Measurements from ENCODE around the gene ZNF598. TPM values are rescaled to one million over a fixed set of nuclear protein-coding genes. Genes with fewer than 3 reads are reported as not detected.

ZNF598 gene
- polyA plus RNA-seq, 1 experiment, result 8.2 TPM

DNA sequence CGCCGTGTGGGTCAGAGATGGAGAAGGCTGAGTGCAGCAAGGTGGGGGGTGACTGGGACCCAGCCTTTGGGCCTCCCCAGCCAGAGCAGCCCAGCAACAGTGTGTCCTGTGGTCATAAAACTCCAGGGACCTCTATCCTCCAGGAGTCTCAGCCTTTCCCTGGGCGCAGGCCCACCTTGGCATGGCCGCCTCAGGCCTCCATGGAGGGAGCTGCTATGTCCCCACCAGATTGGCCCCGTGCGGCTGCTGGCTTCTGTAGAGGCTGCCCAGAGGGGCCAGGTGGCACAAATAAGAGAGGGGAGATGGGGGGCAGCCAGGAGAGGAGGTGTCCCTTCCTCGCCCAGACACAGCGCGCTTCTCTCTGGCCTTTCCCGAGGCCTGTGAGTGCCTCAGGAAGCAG lies 22.4 kb downstream of the ZNF598 start:
- Histone ChIP-seq H3K27me3 (ENCODE audit: control insufficient read depth, insufficient read depth, low read length) (peaks cover 29% of the 10 kb centered on the region), H3K27ac (ENCODE audit: low read depth, low read length) (no peak overlapping the region), H3K4me3 (ENCODE audit: low read depth, low read length) (no peak overlapping the region), H3K9me3 (ENCODE audit: control insufficient read depth, insufficient read depth, low read length) (peaks cover 3% of the 10 kb centered on the region; the same call in 1 of the 2 replicates)
- TF ChIP-seq, protein P1, sequence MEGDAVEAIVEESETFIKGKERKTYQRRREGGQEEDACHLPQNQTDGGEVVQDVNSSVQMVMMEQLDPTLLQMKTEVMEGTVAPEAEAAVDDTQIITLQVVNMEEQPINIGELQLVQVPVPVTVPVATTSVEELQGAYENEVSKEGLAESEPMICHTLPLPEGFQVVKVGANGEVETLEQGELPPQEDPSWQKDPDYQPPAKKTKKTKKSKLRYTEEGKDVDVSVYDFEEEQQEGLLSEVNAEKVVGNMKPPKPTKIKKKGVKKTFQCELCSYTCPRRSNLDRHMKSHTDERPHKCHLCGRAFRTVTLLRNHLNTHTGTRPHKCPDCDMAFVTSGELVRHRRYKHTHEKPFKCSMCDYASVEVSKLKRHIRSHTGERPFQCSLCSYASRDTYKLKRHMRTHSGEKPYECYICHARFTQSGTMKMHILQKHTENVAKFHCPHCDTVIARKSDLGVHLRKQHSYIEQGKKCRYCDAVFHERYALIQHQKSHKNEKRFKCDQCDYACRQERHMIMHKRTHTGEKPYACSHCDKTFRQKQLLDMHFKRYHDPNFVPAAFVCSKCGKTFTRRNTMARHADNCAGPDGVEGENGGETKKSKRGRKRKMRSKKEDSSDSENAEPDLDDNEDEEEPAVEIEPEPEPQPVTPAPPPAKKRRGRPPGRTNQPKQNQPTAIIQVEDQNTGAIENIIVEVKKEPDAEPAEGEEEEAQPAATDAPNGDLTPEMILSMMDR (IDR thresholded peaks at IDR 0.05; ENCODE audit: low read depth, low read length), result no peak
- CTCF ChIA-PET, result interaction anchor here (1.1 to 3.7 kb wide), 3 partner anchors 17 to 153 kb away, joined by 3 to 17 read pairs (median 6); no protein-coding TSS in a partner anchor
- DNase-seq (ENCODE audit: low read depth, low spot score), result no peak
- POLR2A ChIA-PET, result no interaction called here

DNA sequence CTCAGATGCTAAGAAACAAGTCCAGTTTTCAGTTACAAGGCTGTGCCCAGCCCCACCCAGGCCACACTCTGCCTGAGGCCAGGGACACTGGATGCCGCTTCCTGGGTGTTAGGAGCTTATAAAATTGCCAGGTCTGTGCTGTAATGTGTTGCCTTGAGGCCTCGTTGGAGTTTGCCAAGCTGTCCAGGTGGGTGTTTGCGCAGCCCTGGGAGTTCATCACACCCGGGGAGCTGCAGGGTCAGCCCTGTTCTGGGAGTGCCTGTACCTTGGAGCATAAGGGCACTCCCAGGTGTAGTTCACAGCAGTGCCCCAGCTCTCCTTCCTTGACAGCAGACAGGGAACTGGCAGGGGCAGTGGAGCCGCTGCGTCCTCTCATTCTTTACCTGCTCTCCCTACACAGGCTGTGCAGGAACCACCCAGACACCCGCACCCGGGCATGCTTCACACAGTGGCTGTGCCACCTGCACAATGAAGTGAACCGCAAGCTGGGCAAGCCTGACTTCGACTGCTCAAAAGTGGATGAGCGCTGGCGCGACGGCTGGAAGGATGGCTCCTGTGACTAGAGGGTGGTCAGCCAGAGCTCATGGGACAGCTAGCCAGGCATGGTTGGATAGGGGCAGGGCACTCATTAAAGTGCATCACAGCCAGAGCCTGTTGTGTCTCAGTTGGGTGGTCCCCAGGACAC lies 24.0 kb downstream of the ZNF598 start:
- TF ChIP-seq, protein P1 (IDR thresholded peaks at IDR 0.05; ENCODE audit: low read depth, low read length), result no peak
- Histone ChIP-seq H3K27me3 (ENCODE audit: control insufficient read depth, insufficient read depth, low read length) (peaks cover 33% of the 10 kb centered on the region), H3K27ac (ENCODE audit: low read depth, low read length) (no peak overlapping the region), H3K9me3 (ENCODE audit: control insufficient read depth, insufficient read depth, low read length) (peaks cover 3% of the 10 kb centered on the region; the same call in 1 of the 2 replicates), H3K4me3 (ENCODE audit: low read depth, low read length) (peak overlapping the region; percentile 74)
- ChIA-PET CTCF (interaction anchor here (1.1 to 3.7 kb wide), 2 partner anchors 18 to 155 kb away, joined by 3 to 17 read pairs; no protein-coding TSS in a partner anchor), POLR2A (interaction anchor here (1.5 to 1.8 kb wide), 2 partner anchors 21 kb away, joined by 4 to 20 read pairs; partner anchors contain the start of gene RPS2)
- no peak for DNase-seq (ENCODE audit: low read depth, low spot score)

DNA sequence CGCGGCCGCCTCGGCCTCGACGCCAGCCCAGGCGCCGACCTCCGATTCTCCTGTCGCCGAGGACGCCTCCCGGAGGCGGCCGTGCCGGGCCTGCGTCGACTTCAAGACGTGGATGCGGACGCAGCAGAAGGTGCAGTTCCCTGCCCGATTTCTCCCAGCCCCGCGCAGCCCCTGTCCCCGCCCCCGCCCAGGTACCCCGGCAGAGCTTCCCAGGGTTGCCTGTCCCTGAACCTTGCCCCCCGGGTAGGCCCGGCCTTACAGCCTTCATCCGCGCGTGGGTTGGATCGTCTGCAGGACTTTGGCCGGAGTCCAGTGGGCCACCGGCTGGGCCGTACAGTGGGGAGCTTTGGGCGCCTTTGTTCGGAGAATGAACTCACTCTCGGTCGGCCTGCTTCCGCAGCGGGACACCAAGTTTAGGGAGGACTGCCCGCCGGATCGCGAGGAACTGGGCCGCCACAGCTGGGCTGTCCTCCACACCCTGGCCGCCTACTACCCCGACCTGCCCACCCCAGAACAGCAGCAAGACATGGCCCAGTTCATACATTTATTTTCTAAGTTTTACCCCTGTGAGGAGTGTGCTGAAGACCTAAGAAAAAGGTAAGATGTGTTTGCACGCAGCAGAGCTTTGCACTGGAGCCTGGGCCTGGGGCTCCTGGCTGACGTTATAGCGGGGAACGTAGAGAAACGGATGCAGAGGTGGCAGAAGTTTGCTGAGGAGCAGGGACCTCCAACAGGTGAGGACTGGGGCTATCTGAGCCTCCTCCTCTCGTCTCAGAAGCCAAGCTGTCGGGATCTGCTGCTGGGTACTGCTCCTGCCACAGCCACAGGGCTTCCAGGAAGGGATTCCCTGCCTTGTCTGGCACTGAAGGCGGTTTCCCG lies 25.0 kb downstream of the ZNF598 start:
- Histone ChIP-seq H3K9me3 (ENCODE audit: control insufficient read depth, insufficient read depth, low read length) (peaks cover 3% of the 10 kb centered on the region; the same call in 1 of the 2 replicates), H3K27ac (ENCODE audit: low read depth, low read length) (no peak overlapping the region), H3K27me3 (ENCODE audit: control insufficient read depth, insufficient read depth, low read length) (peaks cover 39% of the 10 kb centered on the region), H3K4me3 (ENCODE audit: low read depth, low read length) (peak overlapping the region; percentile 74)
- ChIA-PET CTCF (interaction anchor here (0.9 to 3.7 kb wide), 2 partner anchors 19 to 156 kb away, joined by 3 to 17 read pairs; no protein-coding TSS in a partner anchor), POLR2A (interaction anchor here (0.6 to 2.0 kb wide), 6 partner anchors 13 to 926 kb away, joined by 3 to 20 read pairs (median 4); partner anchors contain the start of genes ECI1, RPS2, TBL3 and TRAF7)
- TF ChIP-seq, protein P1 (IDR thresholded peaks at IDR 0.05; ENCODE audit: low read depth, low read length), result no peak
- DNase-seq (ENCODE audit: low read depth, low spot score), result no peak

DNA sequence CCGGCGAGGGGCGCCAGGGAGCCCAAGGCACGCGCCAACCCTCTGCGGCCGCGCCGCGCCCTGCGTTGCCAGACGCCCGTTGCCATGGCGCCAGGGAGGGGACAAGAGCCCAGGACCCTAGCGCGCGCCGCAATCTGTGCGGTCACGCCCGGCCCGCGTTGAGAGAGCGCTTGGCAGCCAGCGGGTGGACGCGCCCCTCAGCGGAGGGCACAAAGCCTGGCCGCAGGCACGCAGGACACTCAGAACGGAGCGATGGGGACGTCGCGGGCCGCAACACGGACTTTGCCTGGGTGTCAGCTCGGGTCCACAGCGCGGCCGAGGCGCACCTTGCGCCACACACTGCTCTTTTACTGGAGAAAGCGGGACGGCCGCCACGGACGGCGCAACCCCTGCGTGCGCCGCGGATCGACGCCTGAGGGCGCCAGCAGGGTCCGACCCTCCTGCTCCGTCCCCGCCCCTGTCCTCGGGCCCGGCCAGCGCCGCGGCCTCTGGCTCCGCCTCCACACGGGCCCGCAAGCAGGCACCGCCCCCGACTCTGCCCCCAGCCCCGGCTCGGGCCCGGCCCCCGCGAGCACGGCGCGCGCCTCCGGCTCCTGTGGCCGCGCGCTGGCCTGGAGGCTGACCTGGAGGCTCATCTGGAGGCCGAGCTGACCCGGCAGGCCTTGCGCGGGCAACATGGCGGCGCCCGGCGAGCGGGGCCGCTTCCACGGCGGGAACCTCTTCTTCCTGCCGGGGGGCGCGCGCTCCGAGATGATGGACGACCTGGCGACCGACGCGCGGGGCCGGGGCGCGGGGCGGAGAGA lies 25.9 kb downstream of the ZNF598 start, which contains the start of gene GFER:
TSS of gene GFER (plus strand) at position 650 of the 803 bp plus-strand sequence. CDS start at position 676, 26 bp downstream.
- POLR2A ChIA-PET, result interaction anchor here (0.6 to 2.0 kb wide), 6 partner anchors 12 to 272 kb away, joined by 3 to 20 read pairs (median 4); partner anchors contain the start of genes RPS2, TBL3 and TRAF7
- TF ChIP-seq, protein P1 (IDR thresholded peaks at IDR 0.05; ENCODE audit: low read depth, low read length), result peak; percentile 44

More for the DNA sequence above, 25.9 kb downstream of the ZNF598 start, which contains the start of gene GFER:
- H3K9me3 ChIP-seq (ENCODE audit: control insufficient read depth, insufficient read depth, low read length), result peaks cover under 1% of the 10 kb centered on the region; the same call in 1 of the 2 replicates
- H3K27ac ChIP-seq (ENCODE audit: low read depth, low read length), result no peak within 1 kb of the TSS
- peak within 1 kb of the TSS; percentile 74 for H3K4me3 ChIP-seq (ENCODE audit: low read depth, low read length)
- DNase-seq (ENCODE audit: low read depth, low spot score), result peak; percentile 72
- CTCF ChIA-PET, result interaction anchor here (0.6 to 3.7 kb wide), 4 partner anchors 20 to 157 kb away, joined by 3 to 17 read pairs (median 4); no protein-coding TSS in a partner anchor
- peaks cover 36% of the 10 kb centered on the region for H3K27me3 ChIP-seq (ENCODE audit: control insufficient read depth, insufficient read depth, low read length)
